K562 (cell line): ENCODE data around the gene PRUNE1. TPM values are rescaled to one million over a fixed set of nuclear protein-coding genes. Genes with fewer than 3 reads are reported as not detected.
A peak's percentile ranks its signal among the peaks of the same experiment; 100 is the strongest.

ENCODE experiments used
- ELF2 ChIP-seq: fragments of 250-450 bp; sonication (Bioruptor Pico); IDR thresholded peaks from 2 replicates; pipeline ENCODE4 v1.5.0; 2021; ENCODE audit warnings: mild to moderate bottlenecking
- EP300 ChIP-seq: IDR thresholded peaks from 2 replicates; pipeline ENCODE4 v1.6.1; 2012; ENCODE audit warnings: low read length, improper control_type of control experiment
- FOXA1 ChIP-seq: fragments of 450-650 bp; IDR thresholded peaks from 2 replicates; pipeline ENCODE4 v1.6.1; 2016; ENCODE audit warnings: mild to moderate bottlenecking, borderline replicate concordance
- FOXO4 ChIP-seq: fragments of 450-650 bp; formaldehyde crosslinking; IDR thresholded peaks from 2 replicates; pipeline ENCODE4 v1.4.0; 2020; ENCODE audit warnings: mild to moderate bottlenecking, moderate library complexity
- HDAC8 ChIP-seq: fragments of 450-650 bp; IDR thresholded peaks from 2 replicates; pipeline ENCODE4 v1.6.1; 2016; ENCODE audit warnings: mild to moderate bottlenecking, missing genetic modification characterization, moderate library complexity, missing compliant biosample characterization
- HIVEP1 ChIP-seq: fragments of 250-450 bp; sonication (Bioruptor Pico); IDR thresholded peaks from 2 replicates; pipeline ENCODE4 v1.4.0; 2020; ENCODE audit warnings: mild to moderate bottlenecking
- HMBOX1 ChIP-seq: sonication (generic); IDR thresholded peaks from 2 replicates; pipeline ENCODE4 v1.6.1; 2016
- HOXB6 ChIP-seq: fragments of 250-450 bp; sonication (Bioruptor Pico); IDR thresholded peaks from 2 replicates; pipeline ENCODE4 v1.5.1; 2022; ENCODE audit warnings: mild to moderate bottlenecking, borderline replicate concordance
- LARP7 ChIP-seq: fragments of 450-650 bp; IDR thresholded peaks from 2 replicates; pipeline ENCODE4 v1.6.1; 2016
- NCOA2 ChIP-seq, 2 experiments: fragments of 450-650 bp; IDR thresholded peaks; 2 replicates each; pipeline ENCODE4 v1.6.1; 2018; ENCODE audit warnings: mild to moderate bottlenecking in 2 of 2, moderate library complexity in 1 of 2; ENCODE audit not compliant: partially characterized antibody in 2 of 2
- NFE2L1 ChIP-seq: fragments of 450-650 bp; IDR thresholded peaks from 2 replicates; pipeline ENCODE4 v1.6.1; 2016; ENCODE audit warnings: missing genetic modification characterization, low read depth, mild to moderate bottlenecking, missing compliant biosample characterization, moderate library complexity, borderline replicate concordance
- NFXL1 ChIP-seq: fragments of 450-650 bp; formaldehyde crosslinking; IDR thresholded peaks from 2 replicates; pipeline ENCODE4 v1.4.0; 2021; ENCODE audit warnings: mild to moderate bottlenecking
- RBFOX2 ChIP-seq: fragments of 200-400 bp; formaldehyde crosslinking; IDR thresholded peaks from 2 replicates; pipeline ENCODE4 v1.6.1; 2017; ENCODE audit warnings: low read depth, mild to moderate bottlenecking, low read length, moderate library complexity
- SMAD3 ChIP-seq: fragments of 450-650 bp; formaldehyde crosslinking; conservative IDR thresholded peaks from 2 replicates; pipeline ENCODE4 v1.4.0; 2020; ENCODE audit warnings: mild to moderate bottlenecking
- SRSF9 ChIP-seq: fragments of 200-400 bp; formaldehyde crosslinking; IDR thresholded peaks from 2 replicates; pipeline ENCODE4 v1.6.1; 2017; ENCODE audit warnings: low read depth, low read length, borderline replicate concordance
- THRAP3 ChIP-seq: fragments of 450-650 bp; IDR thresholded peaks from 2 replicates; pipeline ENCODE4 v1.6.1; 2016; ENCODE audit warnings: mild to moderate bottlenecking, inconsistent platforms, borderline replicate concordance
- USF2 ChIP-seq: sonication (generic); formaldehyde crosslinking; IDR thresholded peaks from 2 replicates; pipeline ENCODE4 v1.5.0; 2020; ENCODE audit warnings: missing genetic modification reagents
- ZBTB17 ChIP-seq: fragments of 450-650 bp; formaldehyde crosslinking; IDR thresholded peaks from 2 replicates; pipeline ENCODE4 v1.4.0; 2020; ENCODE audit warnings: mild to moderate bottlenecking
- ZBTB2 ChIP-seq: fragments of 450-650 bp; IDR thresholded peaks from 2 replicates; pipeline ENCODE4 v1.6.1; 2016; ENCODE audit warnings: antibody characterized with exemption
- ZBTB5 ChIP-seq: fragments of 450-650 bp; IDR thresholded peaks from 2 replicates; pipeline ENCODE4 v1.6.1; 2017; ENCODE audit warnings: antibody characterized with exemption
- ZEB2 ChIP-seq: fragments of 450-650 bp; IDR thresholded peaks from 2 replicates; pipeline ENCODE4 v1.6.1; 2016
- ZNF143 ChIP-seq: sonication (generic); formaldehyde crosslinking; IDR thresholded peaks from 2 replicates; pipeline ENCODE4 v1.9.0; 2022; ENCODE audit warnings: mild to moderate bottlenecking, missing genetic modification reagents
- polyA plus RNA-seq, 8 experiments: library from polyadenylated mRNA; depleted of rRNA in 4 of 8; stranded (reverse) in 5 of 8; unstranded in 3 of 8; fragments of >200 nt; fragmentation: Nextera tagmentation in 2 of 8; fragmentation: Illumina TruSeq in 1 of 8; extraction: Ambion mirVana in 2 of 8; extraction: Trizol in 1 of 8; gene quantifications; 2 replicates each; pipeline versions ENCODE4 v1.2.1 to v1.2.3, GENCODE V29; 2011 to 2014; ENCODE audit warnings: inconsistent platforms in 1 of 8, missing spikeins in 1 of 8
- total RNA-seq, 7 experiments: library from RNA; depleted of rRNA in 6 of 7; stranded (reverse); fragments of >200 nt in 6 of 7; fragmentation: Illumina TruSeq in 2 of 7; extraction: Trizol in 2 of 7; gene quantifications; 2 replicates each; pipeline versions ENCODE4 v1.2.1 to v1.2.3, GENCODE V29; 2011 to 2021; ENCODE audit warnings: low replicate concordance in 1 of 7

PRUNE1 gene
- total and polyA plus RNA-seq, 9 of the 15 experiments (the other 6 are each of a cell fraction or from before 2014, with no cell fraction given) = 16.7 to 48.3 (median 26.2) TPM

GRCh38 chr1:151059109-151060006, 51.1 kb downstream of the PRUNE1 start, which contains the start of gene CDC42SE1 (continued):
- peak; percentile 21; the same call in 1 of the 2 replicates for TF ChIP-seq ZBTB2
- TF ChIP-seq SMAD3 (CRISPR knock-in tag) = peak; percentile 66; the same call in 1 of the 2 replicates
- no peak for TF ChIP-seq HDAC8 (tag)
- TF ChIP-seq ELF2 (CRISPR knock-in tag) = peak; percentile 55; the same call in 1 of the 2 replicates
- TF ChIP-seq NFE2L1 (tag) = no peak
- TF ChIP-seq FOXA1 = no peak
- no peak for TF ChIP-seq LARP7
- no peak for TF ChIP-seq THRAP3
- no peak for TF ChIP-seq FOXO4 (CRISPR knock-in tag)
- peak; percentile 41; the same call in 1 of the 2 replicates for TF ChIP-seq ZNF143 (CRISPR knock-in tag)
- TF ChIP-seq SRSF9 = no peak
- no peak for TF ChIP-seq ZBTB5
- peak; percentile 21; the same call in 1 of the 2 replicates for TF ChIP-seq HIVEP1
- TF ChIP-seq HMBOX1 = no peak
- TF ChIP-seq NCOA2 (IDR thresholded peaks at IDR 0.05; ENCODE audit: partially characterized antibody in 2 of 2) = no peak
- TF ChIP-seq USF2 (CRISPR knock-in tag) = no peak
- peak; percentile 45; the same call in 1 of the 2 replicates for TF ChIP-seq ZEB2
- TF ChIP-seq RBFOX2 = peak; percentile 97
- no peak for TF ChIP-seq HOXB6
- peak; percentile 37; the same call in 1 of the 2 replicates for TF ChIP-seq EP300
- peak; percentile 40; the same call in 1 of the 2 replicates for TF ChIP-seq ZBTB17 (CRISPR knock-in tag)
- TF ChIP-seq NFXL1 = no peak
